Measurements from ENCODE around the gene KIF3A.
A peak's percentile ranks its signal among the peaks of the same experiment; 100 is the strongest.

KIF3A gene

DNA sequence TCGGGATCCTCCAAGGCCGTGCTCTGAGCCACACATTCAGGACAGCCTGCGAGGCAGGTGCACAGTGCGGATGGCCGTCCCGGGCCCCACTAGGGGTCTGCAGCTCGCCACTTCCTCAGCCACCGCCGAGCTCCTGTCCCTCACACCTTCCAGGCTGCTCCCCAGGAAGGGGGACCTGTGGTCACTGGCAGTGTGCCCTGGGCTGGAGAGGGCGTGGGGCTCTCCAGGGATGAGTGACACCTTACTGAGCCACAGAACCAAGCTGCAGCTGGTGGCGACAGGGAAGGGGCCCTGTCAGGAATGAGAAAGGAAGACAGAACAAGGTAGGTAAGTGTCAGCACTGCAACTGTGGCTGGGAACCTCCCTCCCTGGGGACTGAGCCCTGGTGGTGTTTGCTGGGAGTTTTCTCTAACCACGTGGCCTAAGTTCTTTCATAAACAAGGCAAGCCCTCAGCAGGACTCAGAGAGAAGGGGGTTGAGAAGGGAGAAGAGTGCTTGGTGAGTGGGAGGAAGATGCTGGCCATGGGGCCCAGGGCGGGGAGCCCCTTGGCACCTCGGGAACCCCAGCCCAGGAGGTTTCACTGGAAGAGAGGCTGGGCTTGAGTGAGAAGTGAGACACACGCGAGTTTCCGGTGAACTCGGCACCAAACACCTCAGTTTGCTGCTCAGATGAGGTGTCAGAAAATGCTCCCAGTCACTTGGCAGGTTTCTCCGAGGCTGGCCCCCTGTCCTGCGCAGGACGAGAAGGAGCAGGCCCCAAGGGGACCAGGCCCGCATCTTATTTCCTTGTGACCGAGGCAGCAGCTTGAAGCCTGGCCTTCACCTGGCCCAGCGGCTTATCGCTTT, 74.2 kb downstream of the KIF3A start:
- peak; percentile 52 for DNase-seq (ENCODE audit: low read depth)

GRCh38 chr5:132662004-132662401, 75.3 kb downstream of the KIF3A start:
- no peak for DNase-seq (ENCODE audit: low read depth)

DNA sequence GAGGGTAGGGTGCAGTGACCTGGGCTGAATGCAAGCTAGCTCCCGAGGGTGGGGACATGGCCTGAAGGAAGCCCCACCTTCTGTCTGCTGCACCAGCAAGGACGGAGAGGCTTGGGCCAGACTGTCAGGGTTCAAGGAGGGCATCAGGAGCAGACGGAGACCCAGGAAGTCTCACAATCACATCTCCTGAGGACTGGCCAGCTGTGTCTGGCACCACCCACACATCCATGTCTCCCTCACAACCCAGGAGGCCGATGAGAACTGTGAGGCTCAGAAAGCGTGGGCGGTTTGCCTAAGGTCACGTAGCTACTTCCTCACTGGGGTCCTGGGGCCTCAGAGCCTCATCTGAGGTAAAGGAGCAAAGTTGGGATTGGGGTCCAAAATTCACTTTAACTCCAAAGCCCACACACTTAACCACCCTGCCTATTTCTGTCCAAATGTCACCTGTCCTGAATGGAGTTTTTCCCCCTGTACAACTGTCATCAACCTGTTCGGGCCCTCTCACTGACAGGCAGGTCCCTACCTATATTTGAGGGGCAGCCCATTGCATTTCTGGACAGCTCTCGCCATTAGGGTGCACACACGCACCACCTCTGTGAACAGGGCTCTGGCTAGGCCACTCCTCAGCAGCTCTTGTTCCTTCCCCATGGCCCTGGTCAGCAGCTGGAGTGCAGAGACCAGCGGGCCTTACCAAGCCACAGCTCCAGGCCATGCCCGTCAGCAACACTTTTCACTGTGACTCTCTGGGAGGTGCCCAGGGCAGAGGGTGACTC, 75.9 kb downstream of the KIF3A start:
- DNase-seq (ENCODE audit: low read depth): no peak

DNA sequence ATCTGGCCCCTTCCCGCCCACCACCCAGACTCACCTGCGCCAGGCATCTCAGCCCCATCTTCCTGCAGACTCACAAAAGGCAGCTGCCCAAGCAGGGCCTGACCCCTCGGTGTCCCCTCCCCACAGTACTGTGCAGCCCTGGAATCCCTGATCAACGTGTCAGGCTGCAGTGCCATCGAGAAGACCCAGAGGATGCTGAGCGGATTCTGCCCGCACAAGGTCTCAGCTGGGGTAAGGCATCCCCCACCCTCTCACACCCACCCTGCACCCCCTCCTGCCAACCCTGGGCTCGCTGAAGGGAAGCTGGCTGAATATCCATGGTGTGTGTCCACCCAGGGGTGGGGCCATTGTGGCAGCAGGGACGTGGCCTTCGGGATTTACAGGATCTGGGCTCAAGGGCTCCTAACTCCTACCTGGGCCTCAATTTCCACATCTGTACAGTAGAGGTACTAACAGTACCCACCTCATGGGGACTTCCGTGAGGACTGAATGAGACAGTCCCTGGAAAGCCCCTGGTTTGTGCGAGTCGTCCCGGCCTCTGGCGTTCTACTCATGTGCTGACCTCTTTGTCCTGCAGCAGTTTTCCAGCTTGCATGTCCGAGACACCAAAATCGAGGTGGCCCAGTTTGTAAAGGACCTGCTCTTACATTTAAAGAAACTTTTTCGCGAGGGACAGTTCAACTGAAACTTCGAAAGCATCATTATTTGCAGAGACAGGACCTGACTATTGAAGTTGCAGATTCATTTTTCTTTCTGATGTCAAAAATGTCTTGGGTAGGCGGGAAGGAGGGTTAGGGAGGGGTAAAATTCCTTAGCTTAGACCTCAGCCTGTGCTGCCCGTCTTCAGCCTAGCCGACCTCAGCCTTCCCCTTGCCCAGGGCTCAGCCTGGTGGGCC, 77.5 kb downstream of the KIF3A start:
- no peak for DNase-seq (ENCODE audit: low read depth)

DNA sequence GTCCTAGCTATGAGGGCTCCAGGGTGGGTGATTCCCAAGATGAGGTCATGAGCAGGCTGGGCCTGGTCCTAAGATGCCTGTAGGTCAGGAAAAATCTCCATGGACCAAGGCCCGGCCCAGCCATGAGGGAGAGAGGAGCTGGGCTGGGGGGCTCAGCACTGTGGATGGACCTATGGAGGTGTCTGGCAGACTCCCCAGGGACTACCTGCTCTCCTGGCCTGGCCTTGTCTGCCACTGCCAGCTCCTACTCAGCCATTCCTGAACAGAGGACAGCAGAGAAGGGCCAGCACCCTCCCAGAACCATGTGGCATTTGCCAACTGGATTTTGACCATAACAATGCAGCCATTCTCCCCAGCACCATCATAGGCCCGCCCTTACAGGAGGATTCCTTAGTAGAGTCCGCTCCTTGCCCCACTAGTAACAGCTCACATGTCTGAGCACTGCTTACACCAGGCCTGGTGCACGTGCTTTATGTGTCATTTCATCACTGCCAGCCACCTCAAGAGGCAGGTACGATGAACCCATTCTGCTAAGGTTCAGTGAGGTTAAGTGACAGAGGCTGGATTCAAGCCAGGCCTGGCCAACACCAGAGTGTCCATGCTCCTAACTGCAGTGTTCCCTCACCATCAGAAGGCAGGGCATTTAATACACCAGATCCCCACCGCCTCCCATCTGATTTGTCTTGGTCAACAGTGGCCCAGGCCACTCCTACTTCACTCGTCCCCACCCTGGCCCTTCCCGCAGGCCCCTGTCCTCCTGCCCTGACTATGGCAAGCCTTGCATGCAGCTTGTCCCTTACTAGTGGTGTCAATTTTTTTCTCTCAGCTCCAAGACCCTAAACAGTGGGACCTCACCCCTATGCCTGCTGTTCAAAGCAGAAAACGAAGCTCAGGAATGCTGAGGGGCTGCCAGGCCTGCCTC, 78.7 kb downstream of the KIF3A start:
- DNase-seq (ENCODE audit: low read depth): no peak

DNA sequence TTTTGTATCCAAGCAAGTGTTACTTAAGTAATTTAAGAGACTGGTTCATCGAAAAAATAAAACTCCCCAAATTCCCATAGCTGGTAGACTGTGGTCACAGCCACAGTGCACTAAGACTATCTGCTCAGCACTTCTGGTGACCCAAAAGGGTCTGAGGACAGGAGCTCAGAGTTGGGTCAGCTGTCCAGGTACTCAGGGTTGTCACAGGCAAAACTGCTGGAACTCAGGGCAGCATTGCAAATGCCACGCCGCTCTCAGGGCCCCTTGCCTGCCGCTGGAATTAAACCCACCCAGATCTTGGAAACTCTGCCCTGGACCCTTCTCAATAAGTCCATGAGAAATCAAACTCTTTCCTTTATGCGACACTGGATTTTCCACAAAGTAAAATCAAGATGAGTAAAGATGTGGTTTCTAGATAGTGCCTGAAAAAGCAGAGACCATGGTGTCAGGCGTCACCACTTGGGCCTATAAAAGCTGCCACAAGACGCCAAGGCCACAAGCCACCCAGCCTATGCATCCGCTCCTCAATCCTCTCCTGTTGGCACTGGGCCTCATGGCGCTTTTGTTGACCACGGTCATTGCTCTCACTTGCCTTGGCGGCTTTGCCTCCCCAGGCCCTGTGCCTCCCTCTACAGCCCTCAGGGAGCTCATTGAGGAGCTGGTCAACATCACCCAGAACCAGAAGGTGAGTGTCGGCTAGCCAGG, 79.5 kb downstream of the KIF3A start, which contains the start of gene IL13:
TSS of gene IL13 (plus strand) at position 498 of the 705 bp plus-strand sequence. CDS start at position 512, 14 bp downstream.
- no peak for DNase-seq (ENCODE audit: low read depth)

DNA sequence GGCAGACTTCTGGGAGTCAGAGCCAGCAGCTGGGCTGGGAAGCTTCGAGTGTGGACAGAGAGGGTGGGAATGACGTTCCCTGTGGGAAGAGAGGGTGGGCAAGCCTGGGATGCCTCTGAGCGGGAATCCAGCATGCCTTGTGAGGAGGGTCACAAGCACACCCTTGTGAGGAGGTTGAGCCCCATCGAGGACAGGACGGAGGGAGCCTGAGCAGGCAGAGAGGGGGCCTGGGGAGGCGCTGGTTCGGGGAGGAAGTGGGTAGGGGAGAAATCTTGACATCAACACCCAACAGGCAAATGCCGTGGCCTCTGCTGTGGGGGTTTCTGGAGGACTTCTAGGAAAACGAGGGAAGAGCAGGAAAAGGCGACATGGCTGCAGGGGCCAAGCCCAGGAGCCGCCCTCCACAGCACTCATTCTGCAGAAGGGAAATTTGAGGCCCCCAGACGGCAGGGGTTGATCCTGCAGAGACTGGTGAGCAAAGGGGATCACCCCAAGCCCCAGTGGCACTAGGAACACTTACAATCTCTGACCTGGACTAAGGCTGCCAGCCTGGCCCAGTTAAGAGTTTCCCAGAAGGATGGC, 80.5 kb downstream of the KIF3A start:
- no peak for DNase-seq (ENCODE audit: low read depth)

- peak; percentile 53 for DNase-seq (ENCODE audit: low read depth)
These were observed 81.2 kb downstream of the KIF3A start for GRCh38 chr5:132655821-132656773.

DNA sequence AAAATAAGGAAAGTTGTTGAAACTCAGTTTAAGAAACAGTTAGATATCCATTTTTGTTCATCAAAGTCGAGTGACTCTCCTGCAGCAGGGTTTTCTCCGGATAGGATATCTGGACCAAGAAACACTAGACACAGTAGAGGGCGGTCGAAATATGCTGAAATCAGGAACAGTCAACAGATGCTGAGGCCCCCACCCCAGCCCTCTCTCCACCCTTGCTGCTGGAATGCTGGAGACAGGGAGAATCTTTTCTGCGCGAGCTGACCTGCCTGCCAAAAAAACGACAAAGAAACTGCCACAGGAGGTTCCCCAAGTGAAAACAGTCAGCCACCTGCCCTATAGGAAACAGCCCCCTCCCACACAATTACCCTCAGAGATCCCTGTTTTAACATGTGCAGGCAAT, 83.6 kb downstream of the KIF3A start:
- no peak for DNase-seq (ENCODE audit: low read depth)

GRCh38 chr5:132651838-132652469, 85.4 kb downstream of the KIF3A start:
- DNase-seq (ENCODE audit: low read depth): no peak

GRCh38 chr5:132648355-132648754, 89.0 kb downstream of the KIF3A start:
- no peak for DNase-seq (ENCODE audit: low read depth)

GRCh38 chr5:132647473-132647872, 89.9 kb downstream of the KIF3A start:
- DNase-seq (ENCODE audit: low read depth): no peak

DNA sequence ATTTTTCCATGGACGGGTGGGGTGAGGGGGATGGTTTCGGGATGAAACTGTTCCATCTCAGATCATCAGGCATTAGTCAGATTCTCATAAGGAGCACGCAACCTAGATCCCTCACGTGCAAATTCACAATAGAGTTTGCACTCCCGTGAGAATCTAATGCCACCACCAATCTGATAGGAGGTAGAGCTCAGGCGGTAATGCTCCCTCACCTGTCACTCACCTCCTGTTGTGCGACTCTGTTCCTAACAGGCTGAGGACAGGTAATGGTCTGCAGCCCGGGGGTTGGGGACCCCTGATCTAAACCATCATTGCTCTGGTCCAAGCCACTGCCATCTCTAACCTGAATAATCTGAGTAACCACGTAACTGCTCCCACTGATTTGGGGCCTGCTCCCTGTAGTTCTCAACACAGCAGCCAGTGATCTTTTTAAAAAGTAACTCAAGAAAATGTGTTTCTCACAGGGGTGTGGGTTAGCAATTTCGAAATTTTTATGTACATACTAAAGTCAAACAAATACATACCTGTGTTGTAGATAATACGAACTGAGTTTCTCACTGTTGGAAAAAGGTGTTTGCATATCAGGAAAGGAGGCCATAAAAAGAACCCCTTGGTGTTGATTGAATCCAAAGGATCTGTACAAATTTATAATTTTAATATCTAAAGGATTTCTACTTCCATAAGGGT, 90.6 kb downstream of the KIF3A start:
- DNase-seq (ENCODE audit: low read depth): no peak

DNA sequence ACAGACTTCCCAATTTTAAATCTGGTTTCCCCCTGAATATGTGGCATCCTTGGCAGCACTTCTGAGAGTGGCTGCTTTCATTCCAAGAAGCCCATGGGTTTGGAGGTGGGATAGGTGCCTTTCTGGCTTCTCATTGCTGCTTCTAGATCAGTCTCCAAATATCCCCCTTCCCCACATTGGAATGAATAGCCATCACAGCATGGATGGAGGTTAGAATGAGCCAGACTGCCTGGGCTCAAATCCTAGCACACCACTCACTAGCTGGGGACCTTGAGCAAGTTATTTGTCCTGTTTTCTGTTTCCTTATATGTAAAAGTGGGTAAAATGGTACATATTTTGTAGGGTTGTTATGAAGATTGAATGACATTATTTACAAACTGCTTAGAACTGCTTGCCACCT, 93.2 kb downstream of the KIF3A start:
- no peak for DNase-seq (ENCODE audit: low read depth)
